ENCODE measurements around the gene KCTD7. TPM values are rescaled to one million over a fixed set of nuclear protein-coding genes. Genes with fewer than 3 reads are reported as not detected.
A peak's percentile ranks its signal among the peaks of the same experiment; 100 is the strongest.

KCTD7 gene
- total and polyA plus RNA-seq, 10 of the 15 experiments (the other 5 are each of a cell fraction or from before 2014, with no cell fraction given): 1.6 to 18.0 (median 9.4) TPM

GRCh38 chr7:66627881-66628360 lies 760 bp upstream of the KCTD7 start:
- H2AFZ ChIP-seq (ENCODE audit: control insufficient read depth, low read depth, low read length): peak overlapping the region; percentile 99
- DNase-seq (ENCODE audit: low read depth, low spot score): no peak
- peaks cover 41% of the 10 kb centered on the region for H3K4me1 ChIP-seq (ENCODE audit: control insufficient read depth, insufficient read depth, low read length)
- SMC1A ChIA-PET (ENCODE audit: uncharacterized antibody, unreplicated experiment): interaction anchor here (0.6 to 1.8 kb wide), 10 partner anchors 13 to 92 kb away, joined by 3 to 8 read pairs (median 4); no protein-coding TSS in a partner anchor
- TSS peak; percentile 99 for BruUV-seq (replicated peaks)
- H4K20me1 ChIP-seq (ENCODE audit: control insufficient read depth, insufficient read depth): no peaks in the 10 kb centered on the region
- H3K36me3 ChIP-seq (ENCODE audit: control insufficient read depth in 2 of 2, insufficient read depth in 2 of 2, low read length in 1 of 2): no peaks in the 10 kb centered on the region
- FAIRE-seq: no peak
- in situ Hi-C loops (cut with MboI) (no loop called here), intact Hi-C loops (cut with micrococcal nuclease; ENCODE audit: unreplicated experiment) (loop anchor here (5.0 kb wide), 1 partner anchor 36 kb away; no protein-coding TSS in a partner anchor)
- ATAC-seq: peak; percentile 15
- POLR2A ChIA-PET: interaction anchor here (1.0 to 2.6 kb wide), 5 partner anchors 22 to 142 kb away, joined by 3 to 7 read pairs (median 3); partner anchors contain the start of gene RABGEF1
- H3K79me2 ChIP-seq (ENCODE audit: control insufficient read depth, insufficient read depth, low read length): peaks cover 6% of the 10 kb centered on the region; the same call in 1 of the 2 replicates
- no peaks in the 10 kb centered on the region; the same call in 2 of the 3 replicates for H3K9me3 ChIP-seq (replicated peaks; ENCODE audit: control insufficient read depth, insufficient read depth, low read length)
- peak overlapping the region; percentile 74 for H3K27ac ChIP-seq (ENCODE audit: control insufficient read depth, insufficient read depth)
- H3K9ac ChIP-seq (ENCODE audit: control insufficient read depth, insufficient read depth, low read length): peak overlapping the region; percentile 77
- H3K27me3 ChIP-seq (replicated peaks in 1 of 2; ENCODE audit: control insufficient read depth in 2 of 2, insufficient read depth in 2 of 2, low read length in 1 of 2): no peaks in the 10 kb centered on the region
- peak overlapping the region; percentile 88 for H3K4me3 ChIP-seq
- H3K4me2 ChIP-seq (ENCODE audit: control insufficient read depth, insufficient read depth): peak overlapping the region; percentile 99
- under 1% methylated on average over 18 of the region's 18 CpGs for WGBS (ENCODE audit: insufficient coverage, insufficient replicate concordance, low lambda C conversion rate, missing lambda C conversion rate)
- RAD21 ChIA-PET (ENCODE audit: unreplicated experiment): interaction anchor here (1.6 to 2.7 kb wide), 2 partner anchors 26 to 54 kb away, joined by 4 to 12 read pairs; no protein-coding TSS in a partner anchor
- CTCF ChIA-PET: interaction anchor here (0.9 to 1.3 kb wide), 4 partner anchors 26 to 122 kb away, joined by 3 to 10 read pairs (median 4); no protein-coding TSS in a partner anchor
- no peak for TF ChIP-seq HDGF (IDR thresholded peaks at IDR 0.05)
- TF ChIP-seq ATF3 (IDR thresholded peaks at IDR 0.05; ENCODE audit: borderline replicate concordance, extremely low read depth, low read depth, low read length): no peak
- TF ChIP-seq MEF2A (IDR thresholded peaks at IDR 0.05; ENCODE audit: insufficient read depth, low read depth, low read length): no peak
- no peak for TF ChIP-seq SUZ12 (IDR thresholded peaks at IDR 0.05; ENCODE audit: unreplicated experiment)
- TF ChIP-seq, protein P1, sequence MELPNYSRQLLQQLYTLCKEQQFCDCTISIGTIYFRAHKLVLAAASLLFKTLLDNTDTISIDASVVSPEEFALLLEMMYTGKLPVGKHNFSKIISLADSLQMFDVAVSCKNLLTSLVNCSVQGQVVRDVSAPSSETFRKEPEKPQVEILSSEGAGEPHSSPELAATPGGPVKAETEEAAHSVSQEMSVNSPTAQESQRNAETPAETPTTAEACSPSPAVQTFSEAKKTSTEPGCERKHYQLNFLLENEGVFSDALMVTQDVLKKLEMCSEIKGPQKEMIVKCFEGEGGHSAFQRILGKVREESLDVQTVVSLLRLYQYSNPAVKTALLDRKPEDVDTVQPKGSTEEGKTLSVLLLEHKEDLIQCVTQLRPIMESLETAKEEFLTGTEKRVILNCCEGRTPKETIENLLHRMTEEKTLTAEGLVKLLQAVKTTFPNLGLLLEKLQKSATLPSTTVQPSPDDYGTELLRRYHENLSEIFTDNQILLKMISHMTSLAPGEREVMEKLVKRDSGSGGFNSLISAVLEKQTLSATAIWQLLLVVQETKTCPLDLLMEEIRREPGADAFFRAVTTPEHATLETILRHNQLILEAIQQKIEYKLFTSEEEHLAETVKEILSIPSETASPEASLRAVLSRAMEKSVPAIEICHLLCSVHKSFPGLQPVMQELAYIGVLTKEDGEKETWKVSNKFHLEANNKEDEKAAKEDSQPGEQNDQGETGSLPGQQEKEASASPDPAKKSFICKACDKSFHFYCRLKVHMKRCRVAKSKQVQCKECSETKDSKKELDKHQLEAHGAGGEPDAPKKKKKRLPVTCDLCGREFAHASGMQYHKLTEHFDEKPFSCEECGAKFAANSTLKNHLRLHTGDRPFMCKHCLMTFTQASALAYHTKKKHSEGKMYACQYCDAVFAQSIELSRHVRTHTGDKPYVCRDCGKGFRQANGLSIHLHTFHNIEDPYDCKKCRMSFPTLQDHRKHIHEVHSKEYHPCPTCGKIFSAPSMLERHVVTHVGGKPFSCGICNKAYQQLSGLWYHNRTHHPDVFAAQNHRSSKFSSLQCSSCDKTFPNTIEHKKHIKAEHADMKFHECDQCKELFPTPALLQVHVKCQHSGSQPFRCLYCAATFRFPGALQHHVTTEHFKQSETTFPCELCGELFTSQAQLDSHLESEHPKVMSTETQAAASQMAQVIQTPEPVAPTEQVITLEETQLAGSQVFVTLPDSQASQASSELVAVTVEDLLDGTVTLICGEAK (IDR thresholded peaks at IDR 0.05; ENCODE audit: borderline replicate concordance): 0 out of 2 replicates have a peak, but pooled peaks have one; percentile 22
- TF ChIP-seq SMARCA5 (IDR thresholded peaks at IDR 0.05): no peak
- TF ChIP-seq NRF1 (conservative IDR thresholded peaks at IDR 0.05; ENCODE audit: low read depth, low read length): no peak
- TF ChIP-seq SP1 (IDR thresholded peaks at IDR 0.05; ENCODE audit: low read depth, low read length): no peak
- TF ChIP-seq KLF5 (IDR thresholded peaks at IDR 0.05; ENCODE audit: partially characterized antibody): no peak
- TF ChIP-seq, protein P2, sequence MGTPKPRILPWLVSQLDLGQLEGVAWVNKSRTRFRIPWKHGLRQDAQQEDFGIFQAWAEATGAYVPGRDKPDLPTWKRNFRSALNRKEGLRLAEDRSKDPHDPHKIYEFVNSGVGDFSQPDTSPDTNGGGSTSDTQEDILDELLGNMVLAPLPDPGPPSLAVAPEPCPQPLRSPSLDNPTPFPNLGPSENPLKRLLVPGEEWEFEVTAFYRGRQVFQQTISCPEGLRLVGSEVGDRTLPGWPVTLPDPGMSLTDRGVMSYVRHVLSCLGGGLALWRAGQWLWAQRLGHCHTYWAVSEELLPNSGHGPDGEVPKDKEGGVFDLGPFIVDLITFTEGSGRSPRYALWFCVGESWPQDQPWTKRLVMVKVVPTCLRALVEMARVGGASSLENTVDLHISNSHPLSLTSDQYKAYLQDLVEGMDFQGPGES (IDR thresholded peaks at IDR 0.05): no peak
- TF ChIP-seq, protein P3, sequence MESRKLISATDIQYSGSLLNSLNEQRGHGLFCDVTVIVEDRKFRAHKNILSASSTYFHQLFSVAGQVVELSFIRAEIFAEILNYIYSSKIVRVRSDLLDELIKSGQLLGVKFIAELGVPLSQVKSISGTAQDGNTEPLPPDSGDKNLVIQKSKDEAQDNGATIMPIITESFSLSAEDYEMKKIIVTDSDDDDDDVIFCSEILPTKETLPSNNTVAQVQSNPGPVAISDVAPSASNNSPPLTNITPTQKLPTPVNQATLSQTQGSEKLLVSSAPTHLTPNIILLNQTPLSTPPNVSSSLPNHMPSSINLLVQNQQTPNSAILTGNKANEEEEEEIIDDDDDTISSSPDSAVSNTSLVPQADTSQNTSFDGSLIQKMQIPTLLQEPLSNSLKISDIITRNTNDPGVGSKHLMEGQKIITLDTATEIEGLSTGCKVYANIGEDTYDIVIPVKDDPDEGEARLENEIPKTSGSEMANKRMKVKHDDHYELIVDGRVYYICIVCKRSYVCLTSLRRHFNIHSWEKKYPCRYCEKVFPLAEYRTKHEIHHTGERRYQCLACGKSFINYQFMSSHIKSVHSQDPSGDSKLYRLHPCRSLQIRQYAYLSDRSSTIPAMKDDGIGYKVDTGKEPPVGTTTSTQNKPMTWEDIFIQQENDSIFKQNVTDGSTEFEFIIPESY (IDR thresholded peaks at IDR 0.05): no peak
- TF ChIP-seq JUND (IDR thresholded peaks at IDR 0.05; ENCODE audit: low read depth, low read length): no peak
- TF ChIP-seq RB1 (IDR thresholded peaks at IDR 0.05; ENCODE audit: borderline replicate concordance): 0 out of 2 replicates have a peak, but pooled peaks have one; percentile 17
- TF ChIP-seq KAT2A (conservative IDR thresholded peaks at IDR 0.05; ENCODE audit: control insufficient read depth, low read depth, low read length): no peak
- no peak for TF ChIP-seq ZNF384 (IDR thresholded peaks at IDR 0.05; ENCODE audit: borderline replicate concordance, low read depth, low read length)
- 0 out of 4 replicates have a peak, but pooled peaks of 1 of the 2 experiments have one; percentile 21 for TF ChIP-seq IKZF2 (IDR thresholded peaks at IDR 0.05)
